H9 (cell line): ENCODE data around the gene SRRD. TPM values are rescaled to one million over a fixed set of nuclear protein-coding genes. Genes with fewer than 3 reads are reported as not detected.

Experiments used
- DNase-seq: peaks from one replicate; pipeline ENCODE4 v3.0.0-alpha.2; 2017
- H2AFZ ChIP-seq: one replicate; pipeline ENCODE4 v1.6.1; 2013; ENCODE audit warnings: mild to moderate bottlenecking, low read length, control low read depth, moderate library complexity
- H2AK5ac ChIP-seq: 2 replicates; pipeline ENCODE4 v1.6.1; 2013; ENCODE audit warnings: low read length, control low read depth, mixed read lengths; ENCODE audit not compliant: insufficient read length
- H2BK120ac ChIP-seq: one replicate; pipeline ENCODE4 v1.6.1; 2013; ENCODE audit warnings: low read depth, mild to moderate bottlenecking, low read length, control low read depth, inconsistent platforms; ENCODE audit not compliant: poor library complexity, severe bottlenecking
- H2BK12ac ChIP-seq: 2 replicates; pipeline ENCODE4 v1.6.1; 2013; ENCODE audit warnings: low read length, control low read depth, mixed read lengths, low read depth; ENCODE audit not compliant: insufficient read length
- H2BK15ac ChIP-seq: 2 replicates; pipeline ENCODE4 v1.6.1; 2013; ENCODE audit warnings: low read depth, low read length, control low read depth
- H2BK20ac ChIP-seq: one replicate; pipeline ENCODE4 v1.6.1; 2013; ENCODE audit warnings: low read depth, mild to moderate bottlenecking, low read length, control low read depth, inconsistent platforms; ENCODE audit not compliant: poor library complexity, severe bottlenecking
- H2BK5ac ChIP-seq: 2 replicates; pipeline ENCODE4 v1.6.1; 2013; ENCODE audit warnings: low read length, control low read depth, mixed read lengths; ENCODE audit not compliant: insufficient read length
- H3K14ac ChIP-seq: 2 replicates; pipeline ENCODE4 v1.6.1; 2013; ENCODE audit warnings: low read length, control low read depth; ENCODE audit not compliant: insufficient read depth
- H3K18ac ChIP-seq: 2 replicates; pipeline ENCODE4 v1.6.1; 2013; ENCODE audit warnings: low read depth, mild to moderate bottlenecking, mixed read lengths, low read length, control low read depth; ENCODE audit not compliant: insufficient read length
- H3K23ac ChIP-seq: 2 replicates; pipeline ENCODE4 v1.6.1; 2013; ENCODE audit warnings: low read length, control low read depth, mixed read lengths, low read depth; ENCODE audit not compliant: insufficient read length
- H3K23me2 ChIP-seq: 2 replicates; pipeline ENCODE4 v1.6.1; 2013; ENCODE audit warnings: low read depth, mild to moderate bottlenecking, mixed read lengths, low read length, control low read depth; ENCODE audit not compliant: insufficient read length, poor library complexity, severe bottlenecking
- H3K27ac ChIP-seq: 2 replicates; pipeline ENCODE4 v1.5.1; 2013; ENCODE audit warnings: low read length, control low read depth, mixed read lengths, low read depth; ENCODE audit not compliant: insufficient read length
- H3K27me3 ChIP-seq: 2 replicates; pipeline ENCODE4 v1.6.1; 2013; ENCODE audit warnings: low read length, control low read depth, inconsistent platforms; ENCODE audit not compliant: insufficient read depth
- H3K4ac ChIP-seq: 2 replicates; pipeline ENCODE4 v1.6.1; 2013; ENCODE audit warnings: low read depth, mild to moderate bottlenecking, control low read depth, inconsistent platforms, low read length, moderate library complexity
- H3K4me1 ChIP-seq: 2 replicates; pipeline ENCODE4 v1.6.1; 2013; ENCODE audit warnings: low read length, control low read depth, inconsistent platforms; ENCODE audit not compliant: insufficient read depth
- H3K4me2 ChIP-seq: 2 replicates; pipeline ENCODE4 v1.6.1; 2013; ENCODE audit warnings: low read length, control low read depth, mixed read lengths; ENCODE audit not compliant: insufficient read length, insufficient read depth
- H3K56ac ChIP-seq: 2 replicates; pipeline ENCODE4 v1.6.1; 2013; ENCODE audit warnings: low read depth, mild to moderate bottlenecking, mixed read lengths, low read length, control low read depth; ENCODE audit not compliant: insufficient read length
- H3K79me1 ChIP-seq: 2 replicates; pipeline ENCODE4 v1.6.1; 2013; ENCODE audit warnings: low read depth, mild to moderate bottlenecking, moderate library complexity, low read length, control low read depth, inconsistent platforms; ENCODE audit not compliant: insufficient read depth, poor library complexity, severe bottlenecking
- H3K79me2 ChIP-seq: 2 replicates; pipeline ENCODE4 v1.6.1; 2013; ENCODE audit warnings: low read length, control low read depth, inconsistent platforms; ENCODE audit not compliant: insufficient read depth
- H3K9ac ChIP-seq: 2 replicates; pipeline ENCODE4 v1.6.1; 2013; ENCODE audit warnings: low read length, control low read depth, mixed read lengths; ENCODE audit not compliant: insufficient read length; ENCODE audit errors: extremely low read depth
- H3K9me3 ChIP-seq: one replicate; pipeline ENCODE4 v1.6.1; 2013; ENCODE audit warnings: low read depth, low read length, inconsistent platforms; ENCODE audit not compliant: control insufficient read depth
- H3T11ph ChIP-seq: one replicate; pipeline ENCODE4 v1.6.1; 2013; ENCODE audit warnings: mild to moderate bottlenecking, low read length, control low read depth, inconsistent platforms
- H4K20me1 ChIP-seq: one replicate; pipeline ENCODE4 v1.6.1; 2013; ENCODE audit not compliant: control insufficient read depth, insufficient read length, insufficient read depth
- H4K5ac ChIP-seq: 2 replicates; pipeline ENCODE4 v1.6.1; 2013; ENCODE audit warnings: low read depth, mild to moderate bottlenecking, mixed read lengths, low read length, control low read depth; ENCODE audit not compliant: insufficient read length
- H4K8ac ChIP-seq: replicated peaks from 2 replicates; pipeline ENCODE4 v1.6.1; 2013; ENCODE audit warnings: low read length, control low read depth, mixed read lengths, low read depth; ENCODE audit not compliant: insufficient read length
- H4K91ac ChIP-seq: 2 replicates; pipeline ENCODE4 v1.6.1; 2013; ENCODE audit warnings: low read depth, mild to moderate bottlenecking, moderate library complexity, mixed read lengths, low read length, control low read depth; ENCODE audit not compliant: insufficient read length
- H3K27ac Mint-ChIP-seq, 3 experiments: 2 replicates in 2 of 3; 3 replicates in 1 of 3; pipeline ENCODE4 v1.8.0; 2020 to 2021; ENCODE audit warnings: mixed read lengths in 3 of 3, mild to moderate bottlenecking in 1 of 3, moderate library complexity in 1 of 3
- H3K27me3 Mint-ChIP-seq: 2 replicates; pipeline ENCODE4 v1.8.0; 2021; ENCODE audit warnings: low read depth, mild to moderate bottlenecking, moderate library complexity, mixed read lengths
- H3K36me3 Mint-ChIP-seq, 3 experiments: 2 replicates in 2 of 3; 3 replicates in 1 of 3; pipeline ENCODE4 v1.8.0; 2020 to 2021; ENCODE audit warnings: low read depth in 3 of 3, mixed read lengths in 3 of 3; ENCODE audit not compliant: insufficient read depth in 1 of 3
- H3K4me1 Mint-ChIP-seq, 2 experiments: 2 replicates each; pipeline ENCODE4 v1.8.0; 2020; ENCODE audit warnings: mixed read lengths in 2 of 2
- H3K4me3 Mint-ChIP-seq, 2 experiments: 2 replicates in 1 of 2; 3 replicates in 1 of 2; pipeline ENCODE4 v1.8.0; 2020 to 2021; ENCODE audit warnings: mild to moderate bottlenecking in 2 of 2, mixed read lengths in 2 of 2, moderate library complexity in 1 of 2
- H3K9me3 Mint-ChIP-seq, 2 experiments: 2 replicates in 1 of 2; 3 replicates in 1 of 2; pipeline ENCODE4 v1.8.0; 2020; ENCODE audit warnings: mild to moderate bottlenecking in 2 of 2, mixed read lengths in 2 of 2, moderate library complexity in 1 of 2
- WGBS: extraction: QIAGEN DNeasy Blood & Tissue Kit; methylation state at CpG from one replicate; pipeline ENCODE4 v1.1.7; 2013; ENCODE audit warnings: missing lambda C conversion rate, low lambda C conversion rate, mixed read lengths; ENCODE audit not compliant: insufficient read length; ENCODE audit errors: extremely low coverage; 5-methylcytosine and 5-hydroxymethylcytosine counted together
- total RNA-seq: library from RNA; stranded (reverse); gene quantifications from 2 replicates; pipeline ENCODE4 v1.2.1, GENCODE V29; 2021
- TF ChIP-seq, protein P1 (sequence below): fragments of 200-600 bp; sonication (generic); conservative IDR thresholded peaks from 3 replicates; pipeline ENCODE4 v1.8.0; 2021; ENCODE audit warnings: antibody characterized with exemption, mild to moderate bottlenecking

The SRRD gene
- total RNA-seq, 1 experiment from 2014 or later = 36.0 TPM

DNA sequence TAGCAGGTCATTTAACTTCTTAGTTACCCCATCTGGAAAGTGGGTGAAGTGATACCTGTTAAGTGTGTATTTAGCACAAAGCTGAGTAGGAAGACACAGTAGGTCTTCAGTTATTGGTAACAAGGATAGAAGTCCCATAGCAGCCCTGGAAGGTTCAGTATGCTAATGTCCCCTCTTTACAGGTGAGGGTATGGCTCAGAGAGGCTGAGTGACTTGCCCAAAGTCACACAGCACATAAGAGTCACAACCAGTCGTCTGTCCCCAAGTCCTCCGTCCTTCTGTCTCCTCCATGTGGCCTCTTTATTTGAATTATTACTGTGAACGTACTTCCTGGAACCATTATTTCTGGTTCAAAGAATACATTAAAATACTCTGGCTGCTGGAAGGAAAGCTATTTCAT, 44.1 kb upstream of the SRRD start:
- Histone ChIP-seq H3T11ph (no peak overlapping the region), H3K4ac (no peak overlapping the region), H3K23ac (no peak overlapping the region), H2BK15ac (no peak overlapping the region), H4K5ac (no peak overlapping the region), H3K27me3 (no peaks in the 10 kb centered on the region), H2AK5ac (no peak overlapping the region), H3K9me3 (no peaks in the 10 kb centered on the region), H3K27ac (no peak overlapping the region), H2BK5ac (no peak overlapping the region), H3K4me2 (no peak overlapping the region), H3K9ac (no peak overlapping the region), H3K23me2 (no peaks in the 10 kb centered on the region), H2BK120ac (no peak overlapping the region), H3K79me1 (no peaks in the 10 kb centered on the region), H3K79me2 (no peaks in the 10 kb centered on the region), H3K56ac (no peak overlapping the region), H2BK12ac (no peak overlapping the region), H3K14ac (no peak overlapping the region), H3K4me1 (no peaks in the 10 kb centered on the region), H4K20me1 (no peaks in the 10 kb centered on the region), H4K91ac (no peak overlapping the region), H2BK20ac (no peak overlapping the region), H2AFZ (no peak overlapping the region), H4K8ac (no peak overlapping the region), H3K18ac (no peak overlapping the region)
- Mint-ChIP-seq H3K36me3 (peaks cover 0 to 14% (median 5%) of the 10 kb centered on the region in 3 experiments; a peak in 6 of 7 replicates), H3K9me3 (no peaks in the 10 kb centered on the region), H3K27ac (no peak overlapping the region), H3K4me1 (peaks cover 5 to 11% of the 10 kb centered on the region in 2 experiments), H3K27me3 (no peaks in the 10 kb centered on the region; the same call in 1 of the 2 replicates), H3K4me3 (no peak overlapping the region)
- TF ChIP-seq, protein P1, sequence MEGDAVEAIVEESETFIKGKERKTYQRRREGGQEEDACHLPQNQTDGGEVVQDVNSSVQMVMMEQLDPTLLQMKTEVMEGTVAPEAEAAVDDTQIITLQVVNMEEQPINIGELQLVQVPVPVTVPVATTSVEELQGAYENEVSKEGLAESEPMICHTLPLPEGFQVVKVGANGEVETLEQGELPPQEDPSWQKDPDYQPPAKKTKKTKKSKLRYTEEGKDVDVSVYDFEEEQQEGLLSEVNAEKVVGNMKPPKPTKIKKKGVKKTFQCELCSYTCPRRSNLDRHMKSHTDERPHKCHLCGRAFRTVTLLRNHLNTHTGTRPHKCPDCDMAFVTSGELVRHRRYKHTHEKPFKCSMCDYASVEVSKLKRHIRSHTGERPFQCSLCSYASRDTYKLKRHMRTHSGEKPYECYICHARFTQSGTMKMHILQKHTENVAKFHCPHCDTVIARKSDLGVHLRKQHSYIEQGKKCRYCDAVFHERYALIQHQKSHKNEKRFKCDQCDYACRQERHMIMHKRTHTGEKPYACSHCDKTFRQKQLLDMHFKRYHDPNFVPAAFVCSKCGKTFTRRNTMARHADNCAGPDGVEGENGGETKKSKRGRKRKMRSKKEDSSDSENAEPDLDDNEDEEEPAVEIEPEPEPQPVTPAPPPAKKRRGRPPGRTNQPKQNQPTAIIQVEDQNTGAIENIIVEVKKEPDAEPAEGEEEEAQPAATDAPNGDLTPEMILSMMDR = no peak
- no peak for DNase-seq
- WGBS = no CpG with 5 or more reads among the region's 3 CpGs
